HEK293 (cell line): ENCODE data around the gene TBC1D22A.

Experiments
- CTCF ChIP-seq: fragments of 450-650 bp; formaldehyde crosslinking; IDR thresholded peaks from 2 replicates; pipeline ENCODE4 v1.5.1; 2016; ENCODE audit warnings: missing biosample characterization, missing genetic modification characterization
- TCF7L2 ChIP-seq: IDR thresholded peaks from 2 replicates; pipeline ENCODE4 v1.6.1; 2011; ENCODE audit warnings: low read depth, mild to moderate bottlenecking, inconsistent platforms, low read length, moderate library complexity, borderline replicate concordance

DNA sequence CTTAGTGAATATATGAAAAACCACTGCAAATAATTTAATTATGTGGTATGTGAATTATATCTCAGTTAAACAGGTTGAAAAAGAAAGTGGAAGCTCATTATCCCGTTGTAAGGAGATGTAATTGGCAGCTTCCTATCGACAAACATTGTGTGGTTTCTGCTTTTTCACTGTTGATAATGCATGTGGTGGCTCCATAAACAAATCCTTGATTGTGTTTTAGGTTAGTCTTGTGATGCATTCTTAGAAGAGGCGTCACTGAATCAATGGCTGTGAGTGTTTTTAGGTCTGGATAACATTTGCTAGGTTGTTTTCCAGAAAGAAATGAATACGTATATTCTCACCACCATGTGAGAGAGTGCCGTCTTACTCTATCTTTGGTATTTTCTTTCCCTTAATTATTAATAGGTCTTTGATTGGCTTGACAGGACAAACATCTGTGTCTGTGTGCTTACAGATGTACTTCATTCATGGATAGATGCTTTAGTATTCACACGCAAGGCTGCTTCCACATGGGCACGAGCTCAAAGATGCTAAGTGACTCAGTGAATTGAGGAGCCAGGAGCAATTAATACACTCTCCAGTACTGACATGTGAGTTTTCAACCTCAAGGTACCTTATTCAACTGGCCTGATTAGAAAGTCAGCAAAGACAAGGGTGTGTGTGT lies 166.7 kb downstream of the TBC1D22A start:
- no peak for TF ChIP-seq CTCF
- TF ChIP-seq TCF7L2, result no peak
